ENCODE data around the gene NOB1.

The NOB1 gene

DNA sequence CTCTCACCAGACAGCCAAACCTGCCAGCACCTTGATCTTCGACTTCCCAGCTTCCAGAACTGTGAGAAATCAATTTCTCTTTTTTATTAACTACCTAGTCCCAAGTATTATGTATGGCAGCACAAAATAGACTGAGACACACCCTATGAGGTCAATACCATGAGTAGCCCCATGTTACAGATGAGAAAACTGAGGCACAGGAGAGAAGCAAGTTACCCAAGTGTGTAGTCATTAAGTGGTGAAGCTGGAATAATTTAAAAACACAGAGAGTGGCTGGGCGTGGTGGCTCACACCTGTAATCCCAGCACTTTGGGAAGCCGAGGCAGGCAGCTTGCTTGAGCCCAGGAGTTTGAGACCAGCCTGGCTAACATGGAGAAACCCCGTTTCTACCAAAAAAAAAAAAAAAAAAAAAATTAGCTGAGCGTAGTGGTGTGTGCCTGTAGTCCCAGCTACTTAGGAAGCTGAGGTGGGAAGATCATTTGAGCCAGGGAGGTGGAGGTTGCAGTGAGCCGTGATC, 33.2 kb downstream of the NOB1 start:
- no peak for DNase-seq (ENCODE audit: low read depth)

DNA sequence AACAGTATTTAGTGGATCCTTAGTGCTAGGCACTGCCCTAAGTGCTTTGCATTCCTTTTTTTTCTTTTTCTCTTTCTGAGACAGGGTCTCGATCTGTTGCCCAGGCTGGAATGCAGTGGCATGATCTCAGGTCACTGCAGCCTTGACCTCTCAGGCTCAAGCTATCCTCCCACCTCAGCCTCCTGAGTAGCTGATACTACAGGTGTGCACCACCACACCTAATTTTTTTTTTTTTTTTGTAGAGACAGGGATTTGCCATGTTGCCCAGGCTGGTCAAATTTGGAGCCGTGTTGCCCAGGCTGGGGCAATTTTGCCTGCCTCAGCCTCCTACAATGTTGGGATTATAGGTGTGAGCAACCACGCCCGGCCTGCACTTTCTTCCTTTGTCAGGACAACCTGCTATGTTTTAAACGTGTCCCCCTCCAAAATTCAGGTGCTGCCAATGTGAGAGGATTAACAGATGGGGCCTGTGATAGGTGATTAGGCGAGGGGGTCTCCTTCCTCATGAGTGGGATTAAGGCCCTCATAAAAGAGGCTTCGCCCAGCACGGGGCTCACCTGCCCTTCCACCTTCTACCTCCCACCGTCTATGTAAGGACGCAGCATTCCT, 33.8 kb downstream of the NOB1 start:
- no peak for DNase-seq (ENCODE audit: low read depth)

DNA sequence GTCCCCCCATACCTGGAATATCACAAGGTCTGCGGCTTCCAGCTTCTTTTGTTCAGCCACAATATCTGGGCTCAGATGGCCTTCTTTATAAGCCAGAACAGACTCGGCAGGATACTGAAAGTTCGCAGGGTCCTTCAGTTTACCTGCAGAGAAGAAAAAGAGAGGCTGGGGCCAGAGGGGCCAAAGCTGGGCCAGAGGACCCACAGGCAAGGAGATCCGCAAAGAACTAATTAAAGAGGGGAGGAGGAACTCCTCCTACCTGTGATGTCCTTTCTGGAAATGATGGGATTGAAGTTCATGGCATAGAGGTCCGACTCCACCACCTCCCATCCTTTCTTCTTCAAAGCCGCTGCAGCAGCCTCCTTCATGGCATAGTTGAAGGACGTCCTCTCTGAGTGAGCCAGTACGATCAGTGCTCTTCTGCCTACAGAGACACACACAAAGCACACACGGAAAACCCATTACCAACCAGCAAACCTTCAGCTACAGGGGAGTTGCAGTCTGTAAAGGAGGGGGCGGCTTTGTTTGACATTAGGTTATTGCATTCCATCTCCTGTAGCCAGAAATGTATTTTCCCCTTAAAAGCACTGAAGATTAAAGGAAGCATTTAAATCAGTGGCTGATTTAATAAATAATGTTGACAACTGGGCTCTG, 36.5 kb downstream of the NOB1 start:
- no peak for DNase-seq (ENCODE audit: low read depth)

- DNase-seq (ENCODE audit: low read depth): no peak
Observed at GRCh38 chr16:69717066-69717465, 37.7 kb downstream of the NOB1 start.

DNA sequence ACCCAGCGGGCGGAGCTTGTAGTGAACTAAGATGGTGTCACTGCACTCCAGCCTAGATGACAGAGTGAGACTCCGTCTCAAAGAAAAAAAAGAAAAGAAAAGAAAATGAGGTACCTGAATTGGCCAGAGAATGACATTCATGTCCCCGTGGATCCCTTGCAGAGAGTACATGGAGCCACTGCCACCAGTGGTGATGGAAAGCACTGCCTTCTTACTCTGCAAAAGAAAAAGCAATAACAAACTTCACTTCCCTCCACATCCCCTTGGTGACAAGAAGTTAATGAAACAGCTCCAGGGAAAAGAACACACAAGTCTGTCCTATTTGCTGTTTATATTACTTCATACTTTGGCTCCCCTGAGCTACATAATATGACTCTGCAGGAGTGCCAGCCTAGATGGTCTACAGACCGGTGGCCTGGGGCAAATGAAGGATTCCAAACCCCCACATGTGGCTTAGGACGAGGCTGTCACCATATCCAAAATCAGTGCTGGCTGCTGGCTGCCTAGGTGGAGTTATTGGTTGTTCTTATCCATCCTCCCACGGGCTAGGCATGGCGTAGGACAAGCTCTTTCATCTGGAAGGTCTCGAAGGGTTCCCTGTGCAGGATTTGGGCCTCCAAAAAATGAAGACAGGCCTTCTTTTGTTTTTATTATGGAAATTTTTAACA, 41.7 kb downstream of the NOB1 start:
- no peak for DNase-seq (ENCODE audit: low read depth)

- no peak for DNase-seq (ENCODE audit: low read depth)
Observed at GRCh38 chr16:69712277-69712676, 42.4 kb downstream of the NOB1 start.

DNA sequence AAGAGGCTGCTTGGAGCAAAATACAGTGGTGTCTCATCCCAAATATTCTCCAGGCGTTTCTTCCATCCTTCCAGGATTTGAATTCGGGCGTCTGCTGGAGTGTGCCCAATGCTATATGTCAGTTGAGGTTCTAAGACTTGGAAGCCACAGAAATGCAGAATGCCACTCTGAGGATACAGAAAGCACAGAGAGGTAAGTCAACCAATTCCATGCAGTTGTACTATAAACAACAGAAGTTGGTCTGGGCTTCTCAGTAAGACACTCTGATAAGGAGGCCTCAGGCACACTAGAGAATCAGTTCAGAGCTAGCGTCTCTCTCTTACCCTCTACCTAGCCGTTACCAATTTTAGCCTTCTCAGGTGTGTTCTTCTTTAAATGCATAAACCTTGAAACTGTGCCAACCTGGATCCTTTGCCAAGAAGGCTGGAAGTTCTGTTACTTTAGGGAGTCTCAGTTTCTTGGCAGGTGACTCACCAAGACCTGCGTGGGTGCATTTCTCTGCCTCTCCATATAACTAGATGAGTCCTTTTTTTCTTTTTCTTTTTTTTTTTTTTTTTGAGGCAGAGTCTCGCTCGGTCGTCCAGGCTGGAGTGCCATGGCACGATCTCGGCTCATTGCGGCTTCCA, 43.5 kb downstream of the NOB1 start:
- no peak for DNase-seq (ENCODE audit: low read depth)

GRCh38 chr16:69709456-69710084, 45.2 kb downstream of the NOB1 start:
- peak; percentile 49 for DNase-seq (ENCODE audit: low read depth)

DNA sequence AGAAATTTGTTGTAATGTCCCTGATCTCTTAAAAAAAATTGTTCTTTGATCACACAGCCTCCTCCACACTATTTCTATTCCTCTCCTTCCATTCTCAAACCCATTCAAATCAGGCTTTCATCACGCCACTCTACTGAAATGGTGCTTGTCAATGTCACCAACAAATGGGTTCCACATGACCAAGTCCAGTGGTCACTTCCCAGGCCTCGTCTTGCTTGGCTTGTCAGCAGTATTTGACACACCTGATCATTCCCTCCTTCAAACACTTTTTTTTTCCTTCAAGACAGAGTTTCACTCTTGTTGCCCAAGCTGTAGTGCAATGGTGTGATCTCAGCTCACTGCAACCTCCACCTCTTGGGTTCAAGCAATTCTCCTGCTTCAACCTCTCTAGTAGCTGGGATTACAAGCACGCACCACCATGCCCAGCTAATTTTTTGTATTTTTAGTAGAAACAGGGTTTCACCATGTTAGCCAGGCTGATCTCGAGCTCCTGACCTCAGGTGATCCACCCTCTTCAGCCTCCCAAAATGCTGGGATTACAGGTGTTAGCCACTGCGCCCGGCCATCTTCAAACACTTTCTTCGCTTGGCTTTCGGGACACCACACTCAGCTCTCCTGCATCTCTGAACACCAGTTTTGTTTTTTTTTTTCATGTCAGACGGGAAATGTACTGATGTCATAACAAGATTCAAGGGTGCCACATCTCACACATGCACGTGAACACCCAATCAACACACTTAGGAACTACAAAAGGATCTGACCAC, 46.6 kb downstream of the NOB1 start:
- DNase-seq (ENCODE audit: low read depth): peak; percentile 11

DNA sequence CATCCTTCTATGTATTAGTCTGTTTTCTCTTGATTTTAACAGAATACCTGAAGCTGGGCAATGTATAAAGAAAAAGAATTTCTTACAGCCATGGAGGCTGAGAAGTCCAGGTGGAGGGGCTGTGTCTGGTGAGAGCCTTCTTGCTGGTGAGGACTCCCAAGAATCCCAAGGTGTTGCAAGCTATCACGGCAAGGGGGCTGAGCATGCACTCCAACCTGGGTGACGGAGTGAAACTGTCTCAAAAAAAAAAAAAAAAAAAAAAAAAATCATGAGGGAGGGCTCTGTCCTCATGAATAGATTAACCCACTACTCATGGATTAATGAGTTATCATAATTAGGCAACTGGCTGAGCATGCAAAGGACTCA, 47.8 kb downstream of the NOB1 start:
- no peak for DNase-seq (ENCODE audit: low read depth)

DNA sequence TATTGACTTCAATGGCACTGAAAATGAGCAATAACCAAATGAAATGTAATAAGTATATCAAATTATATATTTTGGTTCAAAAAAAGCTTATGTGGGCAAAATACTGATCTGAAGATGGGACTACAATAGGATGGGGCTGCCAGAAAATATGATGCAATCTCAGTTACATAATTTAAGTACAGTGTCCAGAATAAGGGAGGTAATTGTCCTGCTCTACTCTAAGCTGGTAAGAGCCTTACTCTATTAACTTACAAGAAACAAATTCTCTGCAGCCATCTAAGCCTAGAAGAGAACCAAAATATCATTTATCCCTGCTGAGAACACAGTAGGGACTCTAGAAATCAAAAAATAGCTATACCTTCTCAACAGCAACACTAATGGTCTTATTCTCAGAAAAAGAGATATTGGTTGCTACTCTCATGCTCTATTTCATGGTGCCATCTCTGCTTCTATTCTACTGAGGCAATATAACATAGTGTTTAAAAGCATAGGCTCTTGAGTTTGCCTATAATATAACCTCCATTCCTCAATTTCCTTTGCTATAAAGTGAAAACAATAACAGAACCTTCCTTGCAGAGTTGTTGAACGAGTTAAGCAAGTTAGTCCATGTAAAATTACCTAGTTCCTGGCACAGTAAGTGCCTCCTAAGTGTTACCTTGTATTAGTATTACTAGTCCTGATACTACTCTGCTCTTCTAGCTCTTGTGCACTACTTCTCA, 48.3 kb downstream of the NOB1 start:
- DNase-seq (ENCODE audit: low read depth): peak; percentile 33

- peak; percentile 14 for DNase-seq (ENCODE audit: low read depth)
Observed at GRCh38 chr16:69703638-69704037, 51.1 kb downstream of the NOB1 start.

DNA sequence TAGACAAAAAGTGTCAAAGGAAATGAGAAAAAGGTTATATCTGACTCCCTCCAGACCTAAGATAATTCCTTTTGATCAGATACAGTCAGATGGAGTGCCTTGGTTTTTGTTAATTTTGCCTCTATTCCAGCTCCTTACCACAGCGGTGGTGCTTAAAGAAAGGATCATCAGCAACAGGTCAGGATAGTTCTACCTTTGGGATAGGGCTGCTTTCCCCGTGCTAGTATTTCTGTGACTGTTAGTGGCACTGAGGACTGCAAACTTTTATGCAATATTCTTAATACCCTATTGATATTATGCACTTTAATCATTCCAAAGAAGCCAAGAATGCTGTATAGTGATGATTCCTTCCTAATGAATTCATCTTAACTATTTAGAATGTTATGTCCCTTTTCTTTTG, 52.9 kb downstream of the NOB1 start:
- no peak for DNase-seq (ENCODE audit: low read depth)

DNA sequence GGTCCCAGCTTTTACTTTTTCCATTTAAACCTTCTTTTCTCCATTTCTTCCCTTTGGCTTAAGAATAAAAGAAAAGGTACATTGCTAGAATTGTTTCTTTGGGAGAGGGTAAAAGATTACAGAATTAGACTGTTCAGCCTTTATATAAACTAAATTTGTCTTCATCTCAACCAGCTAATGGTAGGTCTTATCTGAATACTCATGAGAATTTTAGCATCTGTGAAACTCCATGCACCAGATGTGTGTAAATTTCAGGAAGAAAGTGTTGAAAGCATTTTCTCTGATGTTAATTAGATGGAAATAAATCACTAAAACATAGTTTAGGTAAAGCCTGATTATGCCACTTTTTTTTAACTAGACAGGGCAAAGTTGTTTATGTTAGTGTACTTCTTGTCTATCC, 53.3 kb downstream of the NOB1 start:
- no peak for DNase-seq (ENCODE audit: low read depth)

- DNase-seq (ENCODE audit: low read depth): no peak
Observed at GRCh38 chr16:69699915-69700314, 54.8 kb downstream of the NOB1 start.

- no peak for DNase-seq (ENCODE audit: low read depth)
Observed at GRCh38 chr16:69698404-69698803, 56.3 kb downstream of the NOB1 start.

DNA sequence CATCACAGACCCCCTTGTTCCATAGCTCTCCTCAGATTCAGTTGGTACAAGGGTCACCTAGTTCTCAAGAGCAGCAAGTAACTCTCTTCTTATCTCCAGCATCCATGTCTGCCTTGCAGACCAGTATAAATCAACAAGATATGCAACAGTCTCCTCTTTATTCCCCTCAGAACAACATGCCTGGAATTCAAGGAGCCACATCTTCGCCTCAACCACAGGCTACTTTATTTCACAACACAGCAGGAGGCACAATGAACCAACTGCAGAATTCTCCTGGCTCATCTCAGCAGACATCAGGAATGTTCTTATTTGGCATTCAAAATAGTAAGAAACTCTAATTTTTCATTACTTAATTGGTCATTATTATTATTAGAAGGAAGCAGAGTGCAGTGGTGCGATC, 60.8 kb downstream of the NOB1 start:
- no peak for DNase-seq (ENCODE audit: low read depth)

DNA sequence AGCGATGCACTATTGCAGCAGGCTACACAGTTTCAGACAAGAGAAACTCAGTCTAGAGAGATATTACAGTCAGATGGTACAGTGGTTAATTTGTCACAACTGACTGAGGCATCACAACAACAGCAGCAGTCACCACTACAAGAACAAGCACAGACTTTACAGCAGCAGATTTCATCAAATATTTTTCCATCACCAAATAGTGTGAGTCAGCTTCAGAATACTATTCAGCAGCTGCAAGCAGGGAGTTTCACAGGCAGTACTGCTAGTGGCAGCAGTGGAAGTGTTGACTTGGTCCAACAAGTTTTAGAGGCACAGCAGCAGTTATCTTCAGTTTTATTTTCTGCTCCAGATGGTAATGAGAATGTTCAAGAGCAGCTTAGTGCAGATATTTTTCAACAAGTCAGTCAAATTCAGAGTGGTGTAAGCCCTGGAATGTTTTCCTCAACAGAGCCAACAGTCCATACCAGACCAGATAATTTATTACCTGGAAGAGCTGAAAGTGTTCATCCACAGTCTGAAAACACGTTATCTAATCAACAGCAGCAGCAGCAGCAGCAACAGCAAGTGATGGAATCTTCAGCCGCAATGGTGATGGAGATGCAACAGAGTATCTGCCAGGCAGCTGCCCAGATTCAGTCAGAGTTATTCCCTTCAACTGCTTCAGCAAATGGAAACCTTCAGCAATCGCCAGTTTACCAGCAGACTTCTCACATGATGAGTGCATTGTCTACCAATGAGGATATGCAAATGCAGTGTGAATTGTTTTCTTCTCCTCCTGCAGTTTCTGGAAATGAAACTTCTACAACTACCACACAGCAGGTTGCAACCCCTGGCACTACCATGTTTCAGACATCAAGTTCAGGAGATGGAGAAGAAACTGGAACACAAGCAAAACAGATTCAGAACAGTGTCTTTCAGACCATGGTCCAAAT, 62.5 kb downstream of the NOB1 start:
- no peak for DNase-seq (ENCODE audit: low read depth)

All from fibroblast of gingiva (primary cell).